Stimulated activated CD4-positive, alpha-beta T cell treated with anti-CD3 and anti-CD28 coated beads, Interleukin-1b, Interleukin-23, amount 100 ng/mL, for 48 hours (primary cell): ENCODE data around the gene CHTOP.

Experiments used
- DNase-seq: peaks from one replicate; pipeline ENCODE4 v3.0.0-alpha.2; 2020

Gene CHTOP

GRCh38 chr1:153613406-153613805 lies 20.5 kb upstream of the CHTOP start:
- no peak for DNase-seq

GRCh38 chr1:153614189-153614900 lies 19.5 kb upstream of the CHTOP start:
- no peak for DNase-seq

- DNase-seq = no peak
These were observed 19.0 kb upstream of the CHTOP start for GRCh38 chr1:153614906-153615305.

GRCh38 chr1:153615406-153615805 lies 18.5 kb upstream of the CHTOP start:
- DNase-seq = no peak

- DNase-seq = no peak
These were observed 17.5 kb upstream of the CHTOP start, which contains the start of gene S100A14 for GRCh38 chr1:153616144-153616916. S100A14 (minus strand) TSS chr1:153616325; CDS start chr1:153615858, 467 bp downstream.

GRCh38 chr1:153616917-153617311 lies 17.0 kb upstream of the CHTOP start:
- no peak for DNase-seq

- no peak for DNase-seq
These were observed 16.2 kb upstream of the CHTOP start for GRCh38 chr1:153617663-153618062.

- DNase-seq = no peak
These were observed 14.7 kb upstream of the CHTOP start for GRCh38 chr1:153619171-153619570.

GRCh38 chr1:153623101-153623500 lies 10.8 kb upstream of the CHTOP start:
- no peak for DNase-seq

- no peak for DNase-seq
These were observed 8.8 kb upstream of the CHTOP start for GRCh38 chr1:153624965-153625611.

- DNase-seq = no peak
These were observed 7.4 kb upstream of the CHTOP start for GRCh38 chr1:153626477-153626903.

- DNase-seq = no peak
These were observed 6.8 kb upstream of the CHTOP start, which contains the start of gene S100A13 for GRCh38 chr1:153626904-153627714. S100A13 (minus strand) TSS chr1:153627505; CDS start chr1:153626472, 1,033 bp downstream.

- DNase-seq = no peak
These were observed 5.9 kb upstream of the CHTOP start, which contains the start of gene S100A1 for GRCh38 chr1:153627715-153628626. S100A1 (plus strand) TSS chr1:153628434; CDS start chr1:153630522, 2,088 bp downstream.

- DNase-seq = no peak
These were observed 5.1 kb upstream of the CHTOP start for GRCh38 chr1:153628638-153629342.

GRCh38 chr1:153629343-153629665 lies 4.6 kb upstream of the CHTOP start:
- no peak for DNase-seq

GRCh38 chr1:153629971-153630370 lies 3.9 kb upstream of the CHTOP start:
- DNase-seq = no peak

- DNase-seq = no peak
These were observed 3.5 kb upstream of the CHTOP start for GRCh38 chr1:153630384-153630783.

GRCh38 chr1:153631047-153632022 lies 2.5 kb upstream of the CHTOP start:
- no peak for DNase-seq

GRCh38 chr1:153633161-153633753 lies 609 bp upstream of the CHTOP start:
- DNase-seq = no peak
